ENCODE measurements around the gene DAPK2.

DAPK2 gene

DNA sequence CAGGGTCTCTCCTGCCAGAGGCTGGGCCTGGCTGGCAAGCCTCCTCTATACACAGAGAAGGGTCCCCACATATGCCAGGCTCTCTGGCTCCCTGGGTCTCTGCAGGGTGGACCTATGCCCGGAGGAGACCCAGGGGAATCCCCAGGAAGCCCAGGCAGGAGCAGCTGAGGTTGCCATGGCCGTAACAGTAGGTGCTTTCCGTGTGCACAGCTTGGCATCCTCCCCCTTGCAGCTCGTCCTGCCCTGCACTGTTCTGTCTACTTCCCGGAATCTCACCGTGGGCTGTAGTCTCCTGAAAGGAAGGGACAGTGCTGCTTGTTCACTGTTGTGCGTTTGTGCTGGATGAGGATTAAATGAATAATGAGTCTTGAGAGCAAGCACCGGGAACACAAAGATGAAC is 47.8 kb downstream of the DAPK2 start:
- DNase-seq (ENCODE audit: low read depth, low spot score): no peak

DNA sequence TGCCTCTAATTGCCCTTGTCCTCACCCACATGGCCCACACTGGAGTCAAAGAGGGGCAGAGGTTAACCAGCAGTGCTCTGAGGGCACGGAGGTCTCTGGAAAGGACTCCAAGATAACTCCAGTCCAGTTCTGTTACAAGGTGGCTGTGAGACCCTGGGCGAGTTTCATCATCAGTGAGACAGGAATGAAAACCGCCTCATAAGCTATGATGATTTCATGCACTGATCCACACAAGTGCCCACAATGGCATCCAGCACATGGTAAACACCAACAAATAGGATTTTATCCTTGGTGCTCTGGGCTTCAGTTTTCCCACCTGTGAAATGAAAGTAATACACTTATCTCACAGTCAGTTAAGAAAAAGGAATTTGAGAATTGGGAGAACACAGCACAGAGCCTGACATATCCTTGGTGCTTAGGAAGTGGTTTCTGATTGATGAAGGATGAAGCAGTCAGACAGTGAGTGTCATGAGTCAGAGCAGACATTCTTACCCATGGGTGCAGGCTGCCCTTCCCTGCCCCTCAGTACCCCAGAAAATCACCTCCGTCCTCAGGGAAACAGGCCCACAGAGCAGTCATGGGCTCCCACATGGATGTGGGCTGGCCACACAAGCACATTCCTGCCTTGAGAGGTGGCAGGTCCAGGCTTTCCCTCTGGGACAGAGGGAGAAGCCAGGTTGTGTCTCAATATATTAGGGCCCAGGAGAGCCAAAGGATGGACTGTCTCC is 48.4 kb downstream of the DAPK2 start:
- no peak for DNase-seq (ENCODE audit: low read depth, low spot score)

DNA sequence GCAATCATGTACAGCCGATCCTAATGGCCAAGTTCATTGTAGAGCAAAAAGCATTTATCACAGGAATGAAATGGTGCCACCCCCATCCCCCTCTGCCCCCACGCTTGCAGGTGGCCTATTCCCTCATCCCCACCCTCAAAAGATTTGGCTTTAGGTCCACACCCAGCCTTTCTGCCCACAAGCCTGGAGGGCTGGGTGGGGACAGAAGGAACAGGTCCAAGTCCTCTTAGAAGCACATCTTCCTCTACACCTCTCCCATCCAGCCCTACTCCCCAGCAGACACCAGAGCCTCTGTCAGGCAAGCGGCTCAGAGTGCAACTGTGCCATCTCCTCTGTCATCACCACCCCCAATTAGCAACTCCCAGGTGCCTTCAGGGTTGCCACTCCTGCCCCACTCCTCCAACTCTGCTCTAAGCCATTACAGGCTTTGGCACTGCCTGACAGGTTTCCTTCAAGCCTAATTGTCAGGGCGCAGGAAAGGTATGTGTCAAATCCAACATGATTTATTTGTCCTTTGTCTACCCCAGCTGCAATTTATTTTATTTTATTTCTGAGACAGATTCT is 49.4 kb downstream of the DAPK2 start:
- DNase-seq (ENCODE audit: low read depth, low spot score): no peak

DNA sequence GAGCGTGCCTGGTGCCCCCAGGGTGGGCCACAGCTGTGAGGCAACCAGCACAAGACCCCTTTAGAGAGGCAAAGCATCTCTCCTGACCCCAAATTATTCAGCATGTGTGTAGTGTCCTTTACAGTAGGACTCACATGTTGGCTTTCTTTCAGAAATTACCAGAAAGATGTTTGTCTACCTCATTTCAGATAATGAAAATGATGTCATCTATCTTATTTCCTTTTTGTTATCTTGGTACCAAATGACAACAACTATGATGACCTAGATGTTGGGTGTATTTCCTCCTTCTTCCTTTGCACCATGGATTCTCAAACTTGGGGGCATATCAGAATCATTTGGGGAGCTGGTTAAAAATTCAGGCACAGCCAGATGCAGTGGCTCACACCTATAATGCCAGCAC is 50.5 kb downstream of the DAPK2 start:
- no peak for DNase-seq (ENCODE audit: low read depth, low spot score)

DNA sequence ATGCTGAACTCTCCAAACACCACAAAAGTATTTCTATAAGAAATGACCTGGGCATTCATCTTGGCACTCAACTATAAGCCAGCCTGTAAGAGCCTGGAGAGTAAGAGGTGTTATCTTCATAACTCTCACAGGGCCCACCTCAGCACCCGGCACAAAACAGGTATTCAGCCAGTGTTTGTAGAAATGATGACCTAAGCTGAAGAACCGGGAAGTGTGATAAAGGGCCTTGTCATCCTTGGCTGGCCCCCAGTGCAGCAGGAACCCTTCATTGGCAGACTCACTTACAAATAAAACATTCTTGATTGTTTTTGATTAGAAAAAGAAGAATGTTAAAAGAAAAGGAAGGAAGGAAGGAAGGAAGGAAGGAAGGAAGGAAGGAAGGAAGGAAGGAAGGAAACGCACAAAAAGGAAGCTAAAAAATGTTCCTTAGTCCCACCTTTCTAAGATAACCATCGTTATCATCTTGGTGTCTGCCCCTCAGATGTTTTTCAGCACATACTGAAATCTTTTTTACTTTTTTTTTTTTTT is 52.1 kb downstream of the DAPK2 start:
- DNase-seq (ENCODE audit: low read depth, low spot score): no peak

DNA sequence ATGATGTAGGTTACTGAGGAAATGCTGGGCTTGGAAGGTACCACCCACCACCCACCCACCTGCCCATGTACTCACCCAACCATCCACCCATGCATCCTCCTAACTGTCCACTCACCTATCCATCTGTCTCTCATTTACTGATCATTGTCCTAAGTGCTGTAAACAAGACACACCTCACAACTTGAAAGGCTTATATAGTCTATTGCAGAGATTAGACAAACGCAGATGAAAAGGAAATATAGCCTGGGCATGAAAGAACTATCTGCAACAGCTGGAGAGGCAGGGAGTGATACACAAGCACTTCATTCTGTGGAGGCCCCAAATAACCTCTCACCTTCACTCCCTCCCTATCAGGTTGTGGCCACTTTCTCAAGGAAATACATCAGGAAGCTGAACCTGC is 54.0 kb downstream of the DAPK2 start:
- no peak for DNase-seq (ENCODE audit: low read depth, low spot score)

DNA sequence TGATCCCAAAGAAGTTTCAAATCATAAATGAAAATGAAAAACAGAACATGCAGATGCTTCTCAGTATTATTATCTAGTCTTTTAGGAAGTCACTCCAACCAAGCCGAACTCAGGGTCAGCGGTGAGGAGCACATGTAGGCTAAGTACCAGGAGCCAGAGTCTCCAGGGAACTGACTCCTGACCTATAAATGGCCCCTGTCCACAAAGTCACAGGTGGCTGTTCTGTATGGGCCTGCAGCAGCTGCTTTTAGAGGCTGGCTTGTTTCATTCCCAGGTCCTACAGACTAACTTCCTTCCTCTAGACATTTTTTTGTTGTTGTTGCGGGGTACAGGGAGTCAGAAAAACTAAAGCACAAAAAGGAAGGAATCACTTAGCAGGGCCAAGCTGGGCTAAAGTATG is 54.6 kb downstream of the DAPK2 start:
- DNase-seq (ENCODE audit: low read depth, low spot score): no peak

DNA sequence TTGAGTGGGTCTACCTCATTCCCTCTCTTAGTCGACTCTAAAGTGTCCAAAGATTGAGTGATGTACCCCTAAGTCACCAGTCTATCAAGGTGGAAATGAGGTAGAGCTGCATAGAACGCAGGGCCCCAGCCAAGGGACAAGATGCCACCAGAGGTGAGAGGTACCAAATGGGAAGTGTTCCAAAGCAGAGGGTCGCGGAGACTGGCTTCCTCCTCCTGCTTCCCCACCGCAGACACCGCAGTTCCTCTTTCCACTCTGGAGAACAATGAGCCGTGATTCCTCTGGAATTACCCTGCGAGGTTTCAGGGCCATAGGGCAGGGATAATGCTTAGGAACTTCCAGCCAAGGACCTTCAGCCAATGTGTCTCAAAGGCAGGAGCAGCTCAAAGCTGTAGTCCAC is 55.8 kb downstream of the DAPK2 start:
- DNase-seq (ENCODE audit: low read depth, low spot score): no peak

DNA sequence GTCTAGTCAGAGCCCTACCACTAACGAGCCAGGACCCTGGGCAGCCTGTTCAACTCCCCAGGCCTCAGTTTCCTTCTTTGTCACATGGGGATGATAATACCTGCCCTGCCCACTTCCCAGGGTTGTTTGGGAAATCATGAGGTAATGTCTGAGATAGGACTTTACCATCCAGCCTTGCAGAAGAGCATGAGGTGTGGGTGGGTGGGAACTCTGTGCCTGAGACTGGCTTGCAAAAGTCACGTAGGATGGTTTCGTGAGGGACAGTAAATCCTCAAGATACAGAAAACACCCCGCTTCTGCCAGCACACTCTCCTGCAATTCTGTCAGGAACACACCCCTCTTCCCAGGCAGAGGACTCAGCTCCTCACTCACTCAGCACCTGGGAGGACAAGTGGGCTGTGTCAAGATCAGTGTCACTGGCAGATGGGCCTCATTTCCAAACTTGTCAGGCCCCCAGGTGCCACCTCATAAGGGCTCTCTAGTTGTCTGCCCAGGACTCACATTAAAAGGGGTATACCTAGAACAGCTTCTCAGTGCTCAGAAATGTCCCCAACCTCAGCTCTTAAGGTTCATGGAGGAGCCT is 58.4 kb downstream of the DAPK2 start:
- no peak for DNase-seq (ENCODE audit: low read depth, low spot score)

DNA sequence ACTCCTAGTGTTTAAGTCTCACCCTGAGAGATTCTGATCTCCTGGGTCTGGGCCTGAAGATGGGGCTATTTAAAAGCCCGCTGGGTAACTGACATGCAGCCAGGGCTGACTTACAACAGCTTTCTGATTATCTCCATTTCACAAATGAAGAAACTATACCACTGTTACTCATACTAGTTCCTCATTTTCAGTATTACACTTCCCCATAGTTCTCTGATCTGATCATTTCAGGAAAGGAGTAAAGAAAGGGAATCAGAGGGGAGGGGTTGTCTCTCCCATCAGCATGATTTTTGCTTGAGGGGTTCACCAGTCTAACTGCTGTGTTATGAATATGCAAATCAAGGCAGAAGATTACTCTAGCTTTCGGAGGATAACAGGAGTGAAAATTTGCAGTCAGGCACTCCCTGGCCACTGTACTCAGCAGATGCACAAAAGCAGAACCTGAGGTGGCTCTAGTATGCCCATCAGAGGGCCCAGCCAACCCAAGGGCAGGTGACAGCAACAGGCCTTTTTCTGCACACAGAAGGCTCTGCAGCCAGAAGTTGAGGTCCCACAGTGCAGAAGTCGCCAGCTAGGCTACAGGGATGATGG is 59.4 kb downstream of the DAPK2 start:
- DNase-seq (ENCODE audit: low read depth, low spot score): no peak

DNA sequence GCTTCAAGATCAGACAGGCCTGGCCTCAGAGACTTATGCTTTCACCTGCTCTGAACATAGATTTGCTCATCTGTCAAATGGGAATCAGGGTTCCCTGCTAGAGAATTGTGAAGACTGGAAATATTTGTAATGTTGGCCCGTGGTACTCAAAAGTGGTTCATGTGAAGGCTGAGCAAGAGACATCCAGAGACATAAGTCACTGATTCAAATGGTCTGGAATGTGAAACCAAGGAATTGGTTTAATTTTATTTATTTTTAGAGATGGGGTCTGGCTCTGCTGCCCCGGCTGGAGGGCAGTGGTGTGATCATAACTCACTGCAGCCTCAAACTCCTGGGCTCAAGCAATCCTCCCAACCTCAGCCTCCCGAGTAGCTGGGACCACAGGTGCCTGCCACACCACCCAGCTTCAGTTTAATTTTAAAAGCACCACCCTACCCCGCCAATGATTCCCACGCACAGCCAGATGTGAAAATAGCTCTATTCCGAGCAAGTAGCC is 60.1 kb downstream of the DAPK2 start:
- DNase-seq (ENCODE audit: low read depth, low spot score): no peak

DNA sequence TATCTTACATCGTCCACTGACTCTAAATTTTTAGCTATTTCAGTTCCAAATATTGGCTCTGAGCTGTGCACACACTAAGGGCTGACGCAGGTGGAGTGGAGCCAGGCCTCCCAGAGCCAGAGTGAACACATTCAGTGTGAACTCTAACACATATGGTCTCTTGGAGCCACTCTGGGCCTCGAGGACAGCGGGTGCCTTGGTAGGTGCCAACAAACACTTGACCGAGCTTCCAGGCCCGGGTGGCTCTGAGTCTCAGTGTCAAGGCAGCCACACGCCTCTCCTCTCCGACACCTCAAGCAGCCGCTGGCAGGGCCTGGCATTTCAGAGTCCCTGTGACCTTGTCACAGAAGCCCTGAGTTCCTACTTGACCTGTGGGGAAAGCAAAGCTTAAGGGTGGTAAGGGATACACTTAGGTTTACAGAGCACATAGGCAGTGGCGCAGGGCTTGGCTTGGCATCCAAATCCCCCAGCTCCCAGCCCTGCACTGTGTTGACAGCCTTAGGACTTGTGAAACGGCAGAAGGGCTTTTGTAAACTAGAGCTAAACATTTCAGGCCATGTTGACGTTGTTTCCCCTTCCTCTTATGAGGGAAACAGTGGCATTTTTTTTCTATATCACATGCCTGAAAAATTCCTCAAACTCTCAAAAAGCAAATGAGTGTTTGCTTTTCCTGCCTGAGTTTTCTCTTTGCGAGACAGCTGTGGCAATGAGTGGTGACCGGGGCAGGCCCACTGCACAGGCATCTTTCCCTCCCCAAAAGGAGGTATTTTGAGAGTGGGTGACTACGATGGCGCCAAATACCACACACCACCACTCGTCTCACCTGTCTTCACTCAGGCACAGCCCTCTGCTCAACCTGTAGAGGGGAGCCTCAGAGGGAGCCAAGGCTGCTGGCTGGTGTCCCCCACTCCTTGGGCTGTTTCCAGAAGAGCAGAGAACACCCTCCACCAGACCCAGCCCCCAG is 60.8 kb downstream of the DAPK2 start:
- DNase-seq (ENCODE audit: low read depth, low spot score): no peak

DNA sequence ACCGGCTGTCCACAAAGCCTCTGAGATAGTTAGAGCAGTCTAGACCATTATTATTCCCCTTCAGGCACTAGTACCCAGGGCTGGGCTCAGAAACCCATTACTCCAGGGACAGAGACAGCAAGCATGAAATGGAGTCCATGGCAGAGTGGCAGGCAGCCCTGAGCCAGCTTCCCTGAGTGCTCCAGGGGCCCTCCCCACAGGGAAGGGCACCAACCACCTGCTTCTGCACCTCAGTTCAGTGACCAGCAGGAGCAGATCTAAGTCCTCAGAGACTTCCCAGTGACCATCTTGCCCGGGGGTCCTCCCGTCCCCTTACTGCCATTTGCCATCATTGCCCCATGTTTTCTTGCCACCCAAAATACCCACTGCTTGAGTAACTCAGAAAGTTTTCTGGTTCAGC is 62.0 kb downstream of the DAPK2 start:
- no peak for DNase-seq (ENCODE audit: low read depth, low spot score)

DNA sequence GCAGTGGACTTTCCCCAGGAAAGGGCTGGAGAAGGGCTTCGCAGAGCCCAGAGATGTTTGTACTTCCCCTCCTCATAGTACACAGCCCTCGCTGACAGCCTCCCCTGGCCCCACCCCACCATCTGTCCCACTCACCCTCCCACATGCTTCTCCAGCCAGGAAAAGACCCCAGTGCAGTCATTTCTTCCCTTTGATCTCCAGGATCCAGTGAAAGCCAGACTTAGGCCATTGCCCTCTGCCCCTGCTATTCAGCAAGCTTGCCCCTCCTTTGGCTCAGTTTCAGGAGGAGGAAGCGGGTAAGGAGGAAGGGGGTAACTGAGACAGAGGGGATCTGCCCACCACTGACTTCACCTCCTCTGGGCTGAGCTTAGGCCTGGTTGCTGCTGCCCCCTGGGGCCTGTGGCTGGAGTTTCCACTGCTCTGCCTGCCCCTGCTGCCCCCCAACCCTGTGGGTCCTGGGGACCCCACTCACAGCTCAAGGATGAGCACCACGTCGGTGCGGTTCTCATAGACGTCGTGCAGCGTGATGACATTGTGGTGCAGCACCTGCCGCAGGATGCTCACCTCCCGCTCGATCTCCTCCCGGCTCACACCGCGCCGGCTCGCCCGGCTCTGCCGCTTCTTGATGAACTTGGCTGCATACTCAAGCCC is 63.1 kb downstream of the DAPK2 start:
- no peak for DNase-seq (ENCODE audit: low read depth, low spot score)

DNA sequence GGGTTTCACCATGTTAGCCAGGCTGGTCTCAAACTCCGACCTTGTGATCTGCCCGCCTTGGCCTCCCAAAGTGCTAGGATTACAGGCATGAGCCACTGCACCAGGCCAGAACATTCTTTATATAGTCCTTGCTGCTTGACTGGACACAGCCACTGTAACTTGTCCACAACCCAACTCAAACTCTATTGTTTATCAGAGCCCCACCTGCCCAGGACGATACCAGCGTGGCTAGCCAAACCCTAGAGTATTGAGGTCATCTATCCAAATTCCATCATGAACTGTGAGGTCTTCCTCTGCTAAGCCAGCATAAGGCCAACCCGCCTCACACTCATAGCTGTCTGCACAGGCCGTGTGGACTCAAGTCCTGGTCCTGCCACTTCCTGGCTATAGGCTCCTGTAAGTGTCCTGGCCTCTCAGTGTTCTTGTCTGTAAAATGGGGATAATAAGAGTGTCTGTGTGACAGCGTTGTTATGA is 63.9 kb downstream of the DAPK2 start:
- no peak for DNase-seq (ENCODE audit: low read depth, low spot score)

DNA sequence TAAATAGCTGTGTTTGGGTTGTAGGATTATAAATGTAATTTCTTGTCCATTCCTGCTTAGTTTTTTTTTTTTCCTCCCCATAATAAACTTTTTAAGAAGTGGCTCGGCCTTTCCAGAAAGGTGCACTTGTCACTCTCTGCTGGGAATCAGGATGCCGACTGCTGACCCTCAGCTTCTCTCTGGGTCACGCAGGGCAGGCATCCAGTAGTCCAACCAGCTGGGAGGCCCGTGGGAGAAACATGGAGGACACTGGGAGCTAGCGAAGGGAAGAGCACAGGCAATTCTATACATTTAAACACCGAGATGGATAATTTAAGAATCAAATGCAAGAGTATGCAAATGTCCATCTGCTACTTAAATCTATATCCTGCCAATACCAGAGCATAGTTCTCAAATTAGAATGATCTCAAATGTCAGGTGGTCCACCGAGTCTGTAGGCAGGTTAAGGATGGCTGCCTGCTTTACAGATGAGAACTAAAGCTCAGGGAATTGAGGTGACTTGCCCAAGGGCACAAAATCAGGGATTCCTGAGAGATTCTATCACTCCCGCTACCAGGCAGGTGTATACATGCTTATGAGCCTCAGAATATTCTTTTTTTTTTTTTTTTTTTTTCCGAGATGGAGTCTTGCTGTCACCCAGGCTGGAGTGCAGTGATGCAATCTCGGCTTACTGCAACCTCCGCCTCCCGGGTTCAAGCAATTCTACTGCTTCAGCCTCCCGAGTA is 64.5 kb downstream of the DAPK2 start:
- DNase-seq (ENCODE audit: low read depth, low spot score): no peak

DNA sequence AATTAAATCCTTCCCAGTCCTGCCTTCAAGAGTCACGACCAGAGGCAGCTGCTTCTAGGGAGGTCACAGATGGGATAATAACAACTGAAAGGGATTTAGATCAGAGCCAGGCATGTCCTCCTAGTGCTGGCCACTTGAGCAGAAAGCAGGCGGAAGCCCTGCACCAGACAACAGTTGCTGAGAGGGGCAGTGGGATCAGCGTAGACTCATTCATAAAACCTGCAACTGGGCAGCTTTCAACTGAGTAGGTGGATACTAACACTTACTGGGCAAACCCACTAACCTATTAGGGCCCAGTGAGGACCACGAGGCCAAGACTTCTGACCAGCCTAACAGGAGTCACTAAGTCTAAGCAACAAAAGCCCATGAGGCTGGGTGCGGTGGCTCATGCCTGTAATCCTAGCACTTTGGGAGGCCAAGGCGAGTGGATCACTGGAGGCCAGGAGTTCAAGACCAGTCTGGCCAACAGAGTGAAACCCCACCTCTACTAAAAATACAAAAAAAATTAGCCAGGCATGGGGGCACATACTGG is 67.0 kb downstream of the DAPK2 start:
- no peak for DNase-seq (ENCODE audit: low read depth, low spot score)

DNA sequence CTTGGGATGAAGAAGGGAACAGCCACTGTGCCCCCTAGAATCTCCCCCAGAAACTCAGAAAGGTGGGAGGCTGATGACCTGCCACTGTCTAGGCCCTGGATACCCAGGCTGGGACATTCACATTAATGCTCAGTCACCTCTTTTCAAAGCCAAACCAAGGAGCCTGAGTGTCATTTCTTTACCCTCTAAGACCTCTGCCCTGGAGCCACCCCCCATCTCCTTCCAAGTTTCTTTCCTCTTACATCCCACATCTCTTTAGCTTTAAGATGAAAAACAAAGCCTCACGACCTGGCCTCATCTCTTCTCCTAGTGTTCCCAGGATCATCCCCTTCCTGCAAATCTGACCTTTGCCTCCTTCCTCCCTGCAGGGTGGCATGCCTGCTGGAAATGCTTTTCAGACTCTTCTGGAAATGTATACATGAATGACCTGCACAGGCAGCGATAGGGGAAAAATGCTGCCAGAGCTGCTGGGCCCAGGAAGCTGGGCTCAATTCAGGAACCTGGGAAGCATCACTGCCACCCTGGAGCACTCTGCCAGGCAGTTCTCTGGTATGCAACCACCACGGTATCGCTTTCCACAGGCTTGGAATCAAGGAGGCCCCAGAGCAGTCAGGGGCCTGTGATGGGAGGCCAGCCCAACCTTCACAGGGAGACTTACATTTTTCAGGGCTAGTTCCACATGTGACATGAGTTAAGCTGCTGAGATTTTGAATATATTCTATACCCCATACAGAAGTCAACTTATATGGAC is 67.6 kb downstream of the DAPK2 start:
- no peak for DNase-seq (ENCODE audit: low read depth, low spot score)

DNA sequence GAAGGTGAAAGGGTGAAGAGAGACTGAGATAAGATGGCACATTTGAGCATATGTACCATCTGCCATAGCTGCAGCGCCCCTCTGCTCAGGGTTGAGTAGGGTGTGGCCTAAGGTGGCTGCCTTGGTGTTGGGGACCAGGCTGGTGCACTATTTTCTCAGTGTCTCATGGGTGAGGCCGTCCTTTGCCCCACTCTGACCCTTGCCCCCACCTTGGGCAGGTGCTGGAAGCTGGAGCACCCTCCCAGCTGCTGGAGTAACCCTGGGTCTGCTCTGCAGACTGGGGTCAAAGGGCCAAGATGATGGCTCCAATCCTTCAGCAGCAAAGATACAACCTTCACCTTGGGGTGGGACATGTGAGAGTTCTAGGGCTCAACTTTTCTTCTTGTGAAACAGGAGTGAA is 69.2 kb downstream of the DAPK2 start:
- no peak for DNase-seq (ENCODE audit: low read depth, low spot score)

Measured in smooth muscle cell of the brain vasculature (primary cell).